Measurements from ENCODE around the gene RPL36AL. TPM values are rescaled to one million over a fixed set of nuclear protein-coding genes. Genes with fewer than 3 reads are reported as not detected.

RPL36AL gene
- total RNA-seq, 1 experiment from 2014 or later, result 161 TPM

DNA sequence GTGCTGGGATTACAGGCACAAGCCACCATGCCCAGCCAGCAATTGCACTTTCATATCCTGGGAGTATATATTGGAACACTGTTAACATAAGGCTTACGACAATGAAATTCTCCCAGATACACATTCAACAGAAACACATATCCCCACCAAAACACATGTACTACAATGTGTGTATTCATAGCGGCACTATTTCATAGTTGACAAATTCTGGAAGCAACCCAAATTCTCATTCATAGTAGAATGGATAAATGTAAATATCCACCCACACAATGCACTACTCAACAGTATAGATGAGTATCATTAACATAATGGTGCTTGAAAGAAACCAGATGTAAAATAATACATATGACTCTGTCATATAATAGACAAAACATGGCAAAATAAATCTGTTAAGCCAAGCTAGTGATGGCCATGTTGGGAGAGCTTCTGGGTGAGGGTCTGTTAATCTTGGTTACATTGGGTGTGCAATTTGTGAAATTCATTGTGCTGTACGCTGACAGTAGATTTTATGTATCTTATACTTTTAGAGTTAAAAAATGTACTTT, 17.2 kb upstream of the RPL36AL start:
- Mint-ChIP-seq H3K36me3 (ENCODE audit: insufficient read depth, unreplicated experiment) (peaks cover 75% of the 10 kb centered on the region), H3K27ac (ENCODE audit: unreplicated experiment) (no peak overlapping the region), H3K9me3 (ENCODE audit: low read depth, unreplicated experiment) (no peaks in the 10 kb centered on the region), H3K27me3 (ENCODE audit: unreplicated experiment) (no peaks in the 10 kb centered on the region), H3K4me3 (ENCODE audit: low read depth, unreplicated experiment) (no peak overlapping the region), H3K4me1 (ENCODE audit: low read depth, unreplicated experiment) (peaks cover 30% of the 10 kb centered on the region)
- TF ChIP-seq, protein P1, sequence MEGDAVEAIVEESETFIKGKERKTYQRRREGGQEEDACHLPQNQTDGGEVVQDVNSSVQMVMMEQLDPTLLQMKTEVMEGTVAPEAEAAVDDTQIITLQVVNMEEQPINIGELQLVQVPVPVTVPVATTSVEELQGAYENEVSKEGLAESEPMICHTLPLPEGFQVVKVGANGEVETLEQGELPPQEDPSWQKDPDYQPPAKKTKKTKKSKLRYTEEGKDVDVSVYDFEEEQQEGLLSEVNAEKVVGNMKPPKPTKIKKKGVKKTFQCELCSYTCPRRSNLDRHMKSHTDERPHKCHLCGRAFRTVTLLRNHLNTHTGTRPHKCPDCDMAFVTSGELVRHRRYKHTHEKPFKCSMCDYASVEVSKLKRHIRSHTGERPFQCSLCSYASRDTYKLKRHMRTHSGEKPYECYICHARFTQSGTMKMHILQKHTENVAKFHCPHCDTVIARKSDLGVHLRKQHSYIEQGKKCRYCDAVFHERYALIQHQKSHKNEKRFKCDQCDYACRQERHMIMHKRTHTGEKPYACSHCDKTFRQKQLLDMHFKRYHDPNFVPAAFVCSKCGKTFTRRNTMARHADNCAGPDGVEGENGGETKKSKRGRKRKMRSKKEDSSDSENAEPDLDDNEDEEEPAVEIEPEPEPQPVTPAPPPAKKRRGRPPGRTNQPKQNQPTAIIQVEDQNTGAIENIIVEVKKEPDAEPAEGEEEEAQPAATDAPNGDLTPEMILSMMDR (IDR thresholded peaks at IDR 0.05; ENCODE audit: unreplicated experiment), result no peak
- no TSS peak for BruUV-seq (replicated peaks)
- no peak for DNase-seq
- intact Hi-C loops (cut with micrococcal nuclease; ENCODE audit: unreplicated experiment), result no loop called here
- CTCF ChIA-PET, result interaction anchor here (0.7 kb wide), 1 partner anchor 224 kb away, joined by 10 read pairs; no protein-coding TSS in a partner anchor

DNA sequence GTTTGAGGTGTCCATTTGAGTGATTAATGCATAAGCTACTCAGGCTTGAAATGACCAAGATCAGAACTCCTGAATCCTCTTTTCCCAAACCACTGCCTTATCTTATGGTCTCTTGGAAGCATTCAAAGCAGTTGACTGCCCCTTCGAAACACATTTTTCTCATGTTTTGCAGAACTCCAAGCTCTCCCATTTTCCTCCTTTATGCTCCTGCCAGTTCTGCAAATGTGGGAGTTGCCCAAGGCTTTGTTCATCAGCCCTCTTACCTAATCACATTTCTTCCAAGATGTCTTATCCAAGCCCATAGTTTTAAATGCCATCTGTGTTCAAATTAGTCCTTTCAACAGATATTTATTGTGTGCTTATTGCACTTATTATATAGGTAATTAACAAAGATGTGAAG, 16.4 kb upstream of the RPL36AL start:
- BruUV-seq (replicated peaks), result no TSS peak
- Mint-ChIP-seq H3K27ac (ENCODE audit: unreplicated experiment) (peak overlapping the region; percentile 100), H3K4me1 (ENCODE audit: low read depth, unreplicated experiment) (peaks cover 23% of the 10 kb centered on the region), H3K27me3 (ENCODE audit: unreplicated experiment) (no peaks in the 10 kb centered on the region), H3K4me3 (ENCODE audit: low read depth, unreplicated experiment) (peak overlapping the region; percentile 97), H3K9me3 (ENCODE audit: low read depth, unreplicated experiment) (no peaks in the 10 kb centered on the region), H3K36me3 (ENCODE audit: insufficient read depth, unreplicated experiment) (peaks cover 77% of the 10 kb centered on the region)
- CTCF ChIA-PET, result no interaction called here
- TF ChIP-seq, protein P1 (IDR thresholded peaks at IDR 0.05; ENCODE audit: unreplicated experiment), result no peak
- DNase-seq, result no peak
- intact Hi-C loops (cut with micrococcal nuclease; ENCODE audit: unreplicated experiment), result no loop called here

DNA sequence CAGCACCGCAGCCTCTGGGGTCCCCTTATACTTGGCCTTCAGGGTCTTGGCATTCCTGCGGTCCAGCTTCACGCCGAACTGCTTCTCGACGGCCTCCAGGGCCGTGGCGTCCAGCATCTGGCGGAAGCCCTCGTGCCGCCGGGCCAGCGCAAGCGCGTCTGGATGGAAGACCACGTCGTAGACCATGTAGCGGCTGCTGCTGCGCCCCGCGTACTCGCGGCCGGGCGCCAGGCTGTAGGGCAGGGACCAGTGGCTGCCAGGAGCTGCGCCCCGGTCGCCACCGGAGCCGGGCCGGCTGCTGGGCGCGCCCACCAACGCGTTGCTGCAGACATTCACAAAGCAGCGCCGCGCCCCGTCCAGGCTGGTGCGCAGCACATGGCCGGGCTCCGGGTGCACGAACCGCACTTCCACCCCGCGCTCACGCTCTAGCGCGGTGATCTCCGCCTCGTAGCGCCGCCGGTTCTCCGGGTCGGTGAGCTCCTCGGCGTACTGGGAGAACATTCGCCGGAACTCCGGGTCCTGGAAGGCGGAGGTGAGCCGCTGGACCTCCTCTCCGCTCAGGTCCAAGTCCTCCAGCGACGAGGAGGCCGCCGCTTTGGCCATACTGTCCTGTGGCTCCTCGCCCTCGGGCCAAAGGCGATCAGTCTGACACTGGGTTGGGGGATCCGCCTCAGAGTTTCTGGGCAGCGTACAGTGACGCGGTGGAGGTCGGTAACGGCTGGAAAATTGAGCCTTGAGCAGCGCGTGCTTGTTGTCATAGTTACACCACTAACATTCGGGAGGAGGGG, 14.3 kb upstream of the RPL36AL start, which contains the start of gene DNAAF2:
DNAAF2 (minus strand) TSS at position 698 of the 788 bp plus-strand sequence; CDS start at position 603, 95 bp downstream.
- TSS peak; percentile 9 for BruUV-seq (replicated peaks)
- Mint-ChIP-seq H3K4me3 (ENCODE audit: low read depth, unreplicated experiment) (peak within 1 kb of the TSS; percentile 97), H3K36me3 (ENCODE audit: insufficient read depth, unreplicated experiment) (peaks cover 74% of the 10 kb centered on the region), H3K9me3 (ENCODE audit: low read depth, unreplicated experiment) (no peaks in the 10 kb centered on the region), H3K4me1 (ENCODE audit: low read depth, unreplicated experiment) (peaks cover 20% of the 10 kb centered on the region), H3K27me3 (ENCODE audit: unreplicated experiment) (no peaks in the 10 kb centered on the region), H3K27ac (ENCODE audit: unreplicated experiment) (peak within 1 kb of the TSS; percentile 100)
- CTCF ChIA-PET, result interaction anchor here (0.9 to 2.6 kb wide), 8 partner anchors 11 to 227 kb away, joined by 3 to 27 read pairs (median 6); partner anchors contain the start of genes KLHDC1, KLHDC2, MGAT2 and NEMF
- peak; percentile 63 for DNase-seq
- TF ChIP-seq, protein P1 (IDR thresholded peaks at IDR 0.05; ENCODE audit: unreplicated experiment), result no peak
- intact Hi-C loops (cut with micrococcal nuclease; ENCODE audit: unreplicated experiment), result loop anchor here (5.0 kb wide), 1 partner anchor 133 kb away; the partner anchor contains the start of gene KLHDC2

DNA sequence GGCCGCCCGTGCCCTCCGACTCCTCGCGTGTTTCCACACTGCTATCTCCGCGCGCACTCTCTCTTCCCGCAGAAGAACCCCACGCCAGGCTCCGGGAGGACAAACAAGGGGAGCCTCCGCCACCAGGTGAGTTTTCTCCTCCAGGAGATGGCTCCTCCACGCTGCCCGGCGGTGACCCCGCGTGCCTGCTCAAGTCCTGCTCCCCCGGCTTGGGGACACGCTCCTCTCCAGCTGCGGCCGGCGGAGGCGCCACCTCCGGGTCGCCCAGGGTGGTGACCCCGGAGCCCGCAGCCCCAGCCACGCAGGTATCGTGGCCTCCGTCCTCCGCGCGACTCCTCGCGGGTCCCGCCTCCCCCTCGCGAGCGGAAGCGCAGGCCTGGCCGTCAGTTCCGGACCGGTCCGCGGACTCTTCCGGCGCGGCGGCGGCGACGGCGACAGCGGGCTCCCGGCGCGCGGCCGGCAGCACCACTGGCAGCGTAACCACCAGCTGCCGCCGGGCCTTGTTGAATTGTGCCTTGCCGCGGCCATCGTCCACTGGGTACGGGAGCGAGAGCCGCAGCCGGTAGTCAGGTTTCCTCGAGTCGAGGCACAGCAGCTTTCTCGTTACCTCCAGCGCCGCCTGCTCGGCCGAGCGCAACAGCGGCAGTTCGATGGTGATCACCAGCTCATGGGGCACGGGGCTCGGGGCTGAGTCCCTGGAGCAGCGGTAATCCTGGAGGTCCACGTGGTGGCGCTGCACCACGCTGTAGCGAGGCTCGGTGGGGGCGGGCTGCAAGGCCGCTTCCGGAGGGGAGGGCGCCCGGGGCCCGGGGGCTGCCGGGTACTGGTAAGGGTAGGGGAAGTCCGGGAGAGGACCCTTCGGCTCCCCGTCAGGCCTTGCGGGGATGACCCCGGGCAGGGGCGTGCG, 13.5 kb upstream of the RPL36AL start:
- no TSS peak for BruUV-seq (replicated peaks)
- H3K4me1 Mint-ChIP-seq (ENCODE audit: low read depth, unreplicated experiment), result peaks cover 18% of the 10 kb centered on the region
- TF ChIP-seq, protein P1 (IDR thresholded peaks at IDR 0.05; ENCODE audit: unreplicated experiment), result peak; percentile 67
- peaks cover 69% of the 10 kb centered on the region for H3K36me3 Mint-ChIP-seq (ENCODE audit: insufficient read depth, unreplicated experiment)
- no peaks in the 10 kb centered on the region for H3K27me3 Mint-ChIP-seq (ENCODE audit: unreplicated experiment)
- H3K4me3 Mint-ChIP-seq (ENCODE audit: low read depth, unreplicated experiment), result peak overlapping the region; percentile 97
- peak; percentile 95 for DNase-seq
- intact Hi-C loops (cut with micrococcal nuclease; ENCODE audit: unreplicated experiment), result loop anchor here (5.0 kb wide), 1 partner anchor 133 kb away; the partner anchor contains the start of gene KLHDC2
- peak overlapping the region; percentile 85 for H3K27ac Mint-ChIP-seq (ENCODE audit: unreplicated experiment)
- H3K9me3 Mint-ChIP-seq (ENCODE audit: low read depth, unreplicated experiment), result no peaks in the 10 kb centered on the region
- CTCF ChIA-PET, result interaction anchor here (0.7 to 2.6 kb wide), 9 partner anchors 10 to 228 kb away, joined by 3 to 27 read pairs (median 6); partner anchors contain the start of genes KLHDC1, KLHDC2, MGAT2 and NEMF
